Measurements from ENCODE around the gene RNASE1.
"Not testable (repeated sequence)": the region's sequence is repeated elsewhere in the genome, so short reads cannot be mapped to it uniquely, and the experiment has no call there.

RNASE1 gene

GRCh38 chr14:20837831-20838230 lies 35.2 kb upstream of the RNASE1 start:
- no peak for TF ChIP-seq CTCF (IDR thresholded peaks at IDR 0.05; ENCODE audit: low read depth, low read length, missing control alignments)

GRCh38 chr14:20836668-20837338 lies 34.2 kb upstream of the RNASE1 start:
- no peaks in the 10 kb centered on the region for H3K27me3 ChIP-seq (replicated peaks)
- peak; percentile 64 for TF ChIP-seq CTCF (IDR thresholded peaks at IDR 0.05; ENCODE audit: low read depth, low read length, missing control alignments)
- in situ Hi-C loops (cut with HindIII; ENCODE audit: low pct_ligation_motif_present, low sequenced_read_pairs), result no loop called here
- no peaks in the 10 kb centered on the region for H3K36me3 ChIP-seq (replicated peaks)
- no peak overlapping the region for H3K4me3 ChIP-seq (ENCODE audit: low read depth, low read length)
- no peak overlapping the region for H3K27ac ChIP-seq
- peak; percentile 27 for DNase-seq

More at GRCh38 chr14:20837831-20838230, 35.2 kb upstream of the RNASE1 start:
- Histone ChIP-seq H3K4me3 (ENCODE audit: low read depth, low read length) (no peak overlapping the region), H3K27ac (no peak overlapping the region), H3K36me3 (replicated peaks) (no peaks in the 10 kb centered on the region), H3K27me3 (replicated peaks) (no peaks in the 10 kb centered on the region)
- in situ Hi-C loops (cut with HindIII; ENCODE audit: low pct_ligation_motif_present, low sequenced_read_pairs), result no loop called here
- DNase-seq, result no peak

GRCh38 chr14:20834899-20835298 lies 32.3 kb upstream of the RNASE1 start:
- in situ Hi-C loops (cut with HindIII; ENCODE audit: low pct_ligation_motif_present, low sequenced_read_pairs), result no loop called here
- DNase-seq, result no peak
- H3K27me3 ChIP-seq (replicated peaks), result no peaks in the 10 kb centered on the region
- no peak overlapping the region for H3K27ac ChIP-seq
- H3K4me3 ChIP-seq (ENCODE audit: low read depth, low read length), result no peak overlapping the region
- no peaks in the 10 kb centered on the region for H3K36me3 ChIP-seq (replicated peaks)
- no peak for TF ChIP-seq CTCF (IDR thresholded peaks at IDR 0.05; ENCODE audit: low read depth, low read length, missing control alignments)

- H3K36me3 ChIP-seq (replicated peaks), result no peaks in the 10 kb centered on the region
- in situ Hi-C loops (cut with HindIII; ENCODE audit: low pct_ligation_motif_present, low sequenced_read_pairs), result no loop called here
- TF ChIP-seq CTCF (IDR thresholded peaks at IDR 0.05; ENCODE audit: low read depth, low read length, missing control alignments), result no peak
- no peak overlapping the region for H3K4me3 ChIP-seq (ENCODE audit: low read depth, low read length)
- DNase-seq, result no peak
- no peak overlapping the region for H3K27ac ChIP-seq
- H3K27me3 ChIP-seq (replicated peaks), result no peaks in the 10 kb centered on the region
These were observed 28.2 kb upstream of the RNASE1 start for GRCh38 chr14:20830831-20831230.

GRCh38 chr14:20828024-20828694 lies 25.5 kb upstream of the RNASE1 start:
- H3K4me3 ChIP-seq (ENCODE audit: low read depth, low read length); H3K27me3 ChIP-seq (replicated peaks); DNase-seq; H3K36me3 ChIP-seq (replicated peaks); in situ Hi-C loops (cut with HindIII; ENCODE audit: low pct_ligation_motif_present, low sequenced_read_pairs); H3K27ac ChIP-seq: not testable (repeated sequence)

GRCh38 chr14:20827326-20827725 lies 24.7 kb upstream of the RNASE1 start:
- in situ Hi-C loops (cut with HindIII; ENCODE audit: low pct_ligation_motif_present, low sequenced_read_pairs), result no loop called here
- H3K36me3 ChIP-seq (replicated peaks), result no peaks in the 10 kb centered on the region
- no peak for TF ChIP-seq CTCF (IDR thresholded peaks at IDR 0.05; ENCODE audit: low read depth, low read length, missing control alignments)
- DNase-seq, result no peak
- H3K27me3 ChIP-seq (replicated peaks), result no peaks in the 10 kb centered on the region
- H3K27ac ChIP-seq, result no peak overlapping the region
- no peak overlapping the region for H3K4me3 ChIP-seq (ENCODE audit: low read depth, low read length)

- H3K27ac ChIP-seq; DNase-seq; H3K27me3 ChIP-seq (replicated peaks); H3K36me3 ChIP-seq (replicated peaks); in situ Hi-C loops (cut with HindIII; ENCODE audit: low pct_ligation_motif_present, low sequenced_read_pairs); H3K4me3 ChIP-seq (ENCODE audit: low read depth, low read length): not testable (repeated sequence)
These were observed 24.0 kb upstream of the RNASE1 start for GRCh38 chr14:20826666-20827065.

Measured in brain microvascular endothelial cell (primary cell).